ENCODE data around the gene PLXNC1.
"Not testable (repeated sequence)": the region's sequence is repeated elsewhere in the genome, so short reads cannot be mapped to it uniquely, and the experiment has no call there.

The PLXNC1 gene

DNA sequence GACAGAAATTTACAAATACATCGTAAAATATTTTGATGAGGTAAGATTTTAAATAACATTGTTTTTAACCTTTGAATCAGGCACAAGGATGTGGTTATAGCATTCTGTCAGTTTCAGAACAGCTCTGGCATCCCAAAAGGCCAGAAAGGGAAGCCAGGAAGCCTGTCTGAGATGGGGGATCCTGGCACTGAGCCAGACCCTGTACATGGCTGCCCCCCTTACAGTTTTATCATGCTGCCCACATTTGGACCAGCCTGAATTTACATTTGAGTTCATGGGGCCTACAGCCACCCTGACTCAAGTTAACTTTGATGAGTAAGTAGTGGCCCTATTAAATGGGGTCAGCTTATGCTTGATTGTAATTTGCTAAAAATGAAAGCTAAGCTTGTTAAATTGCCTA is 155.6 kb downstream of the PLXNC1 start:
- no peak for DNase-seq

DNA sequence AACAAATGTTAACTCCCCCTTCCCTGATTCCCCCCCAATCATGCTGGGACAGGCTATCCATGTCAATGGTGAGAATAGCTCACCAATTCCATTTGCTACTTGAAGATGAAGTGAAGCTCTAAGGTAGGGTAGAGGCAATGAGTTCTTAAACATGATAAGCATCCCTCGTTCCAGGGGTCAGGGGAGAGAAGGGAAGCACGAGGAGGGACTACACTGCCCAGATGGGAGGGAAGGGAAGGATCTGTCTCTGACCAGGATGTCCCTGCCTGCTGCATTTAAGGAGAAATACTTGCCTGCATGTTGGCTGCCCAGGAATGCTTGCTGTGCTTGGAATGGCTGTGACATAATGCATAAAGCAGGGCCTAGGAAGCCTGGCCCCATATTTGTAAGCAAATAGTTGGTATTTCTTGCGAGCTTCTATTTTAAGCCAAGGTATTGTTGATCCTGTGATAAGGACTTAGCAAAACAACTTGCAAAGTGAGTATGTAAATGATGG is 156.2 kb downstream of the PLXNC1 start:
- DNase-seq = no peak

GRCh38 chr12:94305130-94305957 is 157.0 kb downstream of the PLXNC1 start:
- no peak for DNase-seq

DNA sequence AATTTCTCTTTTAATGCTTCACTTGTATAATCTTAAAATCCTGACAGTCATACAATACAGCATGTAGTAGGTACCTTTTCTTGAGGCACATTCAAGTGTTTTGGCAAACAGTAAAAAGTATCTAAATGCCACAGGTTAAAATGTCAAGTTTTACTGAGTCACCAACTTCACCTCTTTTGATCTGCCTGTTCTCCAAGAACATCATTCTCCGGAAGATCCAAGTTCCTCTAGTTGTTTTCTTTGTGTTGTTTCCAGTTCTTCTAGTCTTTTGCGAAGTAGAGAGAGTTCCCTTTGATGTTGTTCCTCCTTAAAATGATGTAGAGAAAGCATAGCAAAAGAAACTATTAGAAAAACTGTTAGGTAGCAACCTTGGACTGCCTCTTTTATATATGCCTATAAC is 160.2 kb downstream of the PLXNC1 start:
- DNase-seq = no peak

DNA sequence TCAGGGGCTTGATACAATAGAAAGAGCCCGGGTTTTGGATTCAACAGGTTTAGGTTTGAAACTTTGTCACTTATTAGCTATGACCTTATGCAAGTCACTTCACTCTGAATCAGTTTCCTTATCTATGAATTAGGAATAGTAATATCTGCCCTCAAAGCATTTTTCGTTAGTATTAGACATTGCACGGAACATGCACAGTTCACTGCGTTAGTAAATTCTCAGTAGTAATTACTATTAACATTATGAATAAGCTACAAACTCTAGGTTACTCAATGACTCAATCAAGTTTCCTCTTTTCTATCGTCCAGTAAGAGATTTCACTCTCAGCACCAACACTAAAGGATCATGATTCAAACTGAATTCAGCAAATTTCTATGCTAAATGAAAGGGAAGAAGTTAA is 161.0 kb downstream of the PLXNC1 start:
- no peak for DNase-seq

DNA sequence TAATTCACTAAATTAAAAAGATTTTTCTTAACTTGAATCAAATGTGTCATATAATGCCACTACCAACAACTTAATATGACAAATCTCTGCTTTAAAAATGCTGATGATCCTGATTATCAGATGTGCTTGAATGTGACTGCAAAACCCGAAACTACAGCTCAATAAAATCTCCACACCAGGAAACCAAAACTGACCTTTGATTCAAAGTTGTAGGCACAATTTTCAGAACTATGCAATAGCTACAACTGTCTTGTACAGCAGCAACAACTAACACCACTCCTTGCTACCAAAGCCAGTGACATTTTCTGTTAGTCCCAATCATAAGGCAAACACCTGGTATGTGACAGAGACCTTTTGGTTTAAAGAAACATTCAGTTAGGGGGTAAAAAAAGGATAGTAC is 164.0 kb downstream of the PLXNC1 start:
- DNase-seq = no peak

- not testable (repeated sequence) for DNase-seq
Measured at GRCh38 chr12:94316600-94316999, 168.2 kb downstream of the PLXNC1 start.

DNA sequence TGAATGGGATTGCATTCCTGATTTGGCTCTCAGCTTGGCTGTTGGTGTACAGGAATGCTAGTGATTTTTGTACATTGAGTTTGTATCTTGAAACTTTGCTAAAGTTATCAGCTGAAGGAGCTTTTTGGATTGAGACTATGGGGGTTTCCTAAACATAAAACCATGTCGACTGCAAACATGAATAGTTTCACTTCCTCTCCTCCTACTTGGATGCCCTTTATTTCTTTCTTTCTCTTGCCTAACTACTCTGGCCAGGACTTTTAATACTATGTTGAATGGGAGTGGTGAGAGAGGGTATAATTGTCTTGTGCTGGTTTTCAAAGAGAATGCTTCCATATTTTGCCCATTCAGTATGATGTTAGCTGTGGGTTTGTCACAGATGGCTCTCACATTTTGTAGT is 169.8 kb downstream of the PLXNC1 start:
- no peak for DNase-seq

DNA sequence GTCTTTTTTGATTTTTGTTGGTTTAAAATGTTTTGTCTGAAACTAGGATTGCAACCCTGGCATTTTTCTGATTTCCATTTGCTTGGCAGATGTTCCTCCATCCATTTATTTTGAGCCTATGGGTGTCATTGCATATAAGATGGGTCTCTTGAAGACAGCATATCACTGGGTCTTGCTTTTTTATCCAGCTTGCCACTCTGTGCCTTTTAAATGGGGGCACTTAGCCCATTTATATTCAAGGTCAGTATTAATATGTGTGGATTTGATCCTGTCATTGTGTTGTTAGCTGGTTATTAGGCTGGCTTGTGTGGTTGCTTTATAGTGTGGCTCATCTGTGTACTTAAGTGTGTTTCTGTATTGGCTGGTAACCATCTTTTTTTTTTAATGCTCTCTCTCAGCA is 171.7 kb downstream of the PLXNC1 start:
- DNase-seq = no peak

GRCh38 chr12:94322346-94322745 is 174.0 kb downstream of the PLXNC1 start:
- DNase-seq = no peak

DNA sequence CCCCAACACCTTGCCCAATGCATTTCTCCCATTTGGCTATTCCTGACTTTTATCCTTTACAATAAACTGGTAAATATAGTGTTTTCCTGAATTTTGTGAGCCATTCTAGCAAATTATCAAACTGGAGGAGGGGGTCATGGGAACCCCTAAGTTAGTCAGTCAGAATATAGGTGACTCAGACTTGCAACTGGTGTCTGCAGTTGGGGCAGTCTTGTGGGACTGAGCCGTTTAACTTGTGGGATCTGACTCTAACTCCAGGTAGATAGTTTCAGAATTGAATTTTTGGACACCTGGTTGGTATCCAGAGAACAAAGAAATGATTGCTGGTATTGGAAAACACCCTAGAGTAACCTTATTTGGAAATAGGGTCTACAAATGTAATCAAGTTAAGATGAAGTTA is 177.9 kb downstream of the PLXNC1 start:
- no peak for DNase-seq

- no peak for DNase-seq
Measured at GRCh38 chr12:94326727-94327126, 178.3 kb downstream of the PLXNC1 start.

DNA sequence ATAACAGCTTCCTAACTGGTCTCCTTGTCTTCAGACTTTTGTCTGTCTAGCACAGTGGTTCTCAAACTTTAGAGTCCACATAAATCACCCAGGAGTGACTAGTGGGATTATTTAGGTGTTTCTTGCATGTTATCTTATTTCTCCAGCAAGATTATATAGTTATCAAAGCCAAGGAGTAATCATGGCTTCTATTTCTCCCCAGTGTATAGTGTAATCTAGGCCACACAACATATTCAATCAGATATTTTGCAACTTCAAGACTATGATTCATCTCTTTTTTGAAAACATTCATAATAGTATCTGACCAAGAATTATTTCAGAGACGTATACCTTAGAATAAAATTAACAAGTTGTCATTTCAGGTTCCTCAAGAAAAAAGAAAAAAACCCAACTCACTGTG is 179.4 kb downstream of the PLXNC1 start:
- no peak for DNase-seq

DNA sequence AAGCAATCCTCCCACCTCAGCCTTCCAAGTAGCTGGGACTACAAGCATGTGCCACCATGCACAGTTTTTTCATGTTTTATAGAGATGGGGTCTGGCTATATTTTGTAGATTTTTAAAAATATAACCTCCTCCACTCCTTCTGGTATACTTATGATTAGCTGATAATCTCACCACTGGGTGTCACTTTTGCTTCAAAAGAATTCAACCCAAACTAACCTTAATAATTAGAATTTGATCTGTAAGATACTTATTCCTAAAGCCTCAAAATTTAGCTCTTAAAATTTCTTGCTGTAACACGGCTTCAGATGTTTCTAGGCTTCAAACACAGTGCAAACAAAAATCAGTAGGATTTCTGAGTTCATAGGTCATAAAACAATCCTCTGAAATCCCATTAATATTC is 181.0 kb downstream of the PLXNC1 start:
- no peak for DNase-seq

DNA sequence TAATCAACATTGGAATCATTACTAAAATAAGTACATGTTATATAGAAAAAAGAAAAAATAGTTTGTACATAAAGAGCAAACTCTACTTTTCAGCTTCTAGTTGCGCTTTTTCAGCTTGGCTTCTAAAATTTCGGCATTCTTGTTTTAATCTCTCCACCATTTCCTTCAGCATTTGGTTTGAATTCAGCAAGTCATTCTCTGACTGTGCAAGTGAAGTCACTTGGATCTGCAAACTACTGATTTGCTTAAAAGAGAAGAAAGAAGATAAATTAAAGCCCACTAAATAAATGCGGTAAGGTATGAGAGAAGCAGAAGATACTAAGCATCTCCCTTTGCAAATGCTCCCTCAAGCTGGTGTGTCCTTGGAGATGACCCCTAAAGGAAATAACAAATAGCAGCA is 185.0 kb downstream of the PLXNC1 start:
- no peak for DNase-seq

GRCh38 chr12:94336211-94336925 is 188.0 kb downstream of the PLXNC1 start:
- no peak for DNase-seq

DNA sequence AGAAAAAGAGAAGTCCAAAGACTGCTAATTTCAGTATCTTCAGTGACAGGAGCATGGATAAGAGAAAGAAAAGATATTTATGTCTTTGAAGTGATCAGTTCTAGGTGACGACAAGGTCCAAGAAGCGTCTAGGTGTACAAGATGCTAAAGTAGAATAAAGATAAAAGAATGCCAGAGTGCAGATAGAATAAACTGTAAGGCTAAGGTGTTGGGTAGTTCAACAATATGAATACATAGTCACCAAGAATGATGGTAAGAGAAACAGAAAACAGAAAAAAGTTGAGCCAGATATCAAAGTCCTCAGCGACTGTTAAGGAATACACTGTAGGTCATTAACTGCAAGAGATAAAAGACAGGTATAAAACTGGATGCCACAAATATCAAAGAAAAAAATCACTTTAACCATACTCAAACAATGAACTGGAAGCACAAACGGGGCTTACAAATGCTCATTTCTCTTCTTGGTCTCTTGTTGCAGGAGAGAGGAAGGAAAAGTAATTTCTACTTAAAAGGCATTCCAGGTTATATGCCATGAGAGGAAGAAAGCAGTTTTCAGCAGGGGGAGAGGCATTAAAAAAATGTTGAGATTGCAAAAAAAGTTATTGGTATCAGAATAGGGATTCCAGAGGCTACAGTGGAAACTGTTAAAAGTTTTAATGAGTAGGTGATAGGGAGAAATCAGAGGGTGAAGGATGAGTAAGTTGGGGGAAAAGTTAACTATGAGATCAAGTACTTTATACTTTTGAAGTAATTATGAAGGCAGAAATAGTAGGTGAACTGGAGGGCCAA is 189.8 kb downstream of the PLXNC1 start:
- DNase-seq = no peak

DNA sequence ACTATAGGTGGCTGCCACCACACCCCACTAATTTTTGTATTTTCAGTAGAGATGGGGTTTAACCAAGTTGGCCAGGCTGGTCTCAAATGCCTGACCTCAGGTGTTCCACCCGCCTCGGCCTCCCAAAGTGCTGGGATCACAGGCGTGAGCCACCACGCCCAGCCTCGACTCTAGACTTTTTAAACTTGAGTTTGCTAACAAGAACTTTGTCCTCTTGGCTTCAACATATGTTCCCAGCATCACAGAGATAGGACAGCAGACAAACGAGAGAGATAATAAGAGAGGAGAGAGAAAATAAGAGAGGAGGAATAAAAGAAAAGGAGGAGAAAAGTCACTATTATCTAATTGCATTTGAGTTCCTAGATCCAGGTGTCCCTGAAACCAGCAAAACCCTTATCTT is 192.2 kb downstream of the PLXNC1 start:
- DNase-seq = no peak

GRCh38 chr12:94353130-94353529 is 204.8 kb downstream of the PLXNC1 start:
- no peak for DNase-seq

All from cerebellar nuclear complex (tissue), 1 donor.